Tibial nerve (tissue), 4 donors: ENCODE data around the gene QSOX2. TPM values are rescaled to one million over a fixed set of nuclear protein-coding genes. Genes with fewer than 3 reads are reported as not detected.

ENCODE experiments used
- DNase-seq, 2 donors: peaks; one replicate each; pipeline ENCODE4 v3.0.0-alpha.2; 2019; ENCODE audit warnings: low spot score in 2 of 2
- H3K27ac ChIP-seq, 4 donors: fragments of 200-600 bp; sonication (generic) in 3 of 4; one replicate each; pipeline ENCODE4 v1.5.1; 2017 to 2019; ENCODE audit warnings: mild to moderate bottlenecking in 1 of 4
- H3K27me3 ChIP-seq, 2 donors: fragments of 200-600 bp; sonication (generic) in 1 of 2; one replicate each; pipeline versions ENCODE4 v1.5.1 to v1.6.0; 2017 to 2019
- H3K36me3 ChIP-seq, 3 donors: fragments of 200-600 bp; sonication (generic); one replicate each; pipeline ENCODE4 v1.5.1; 2018 to 2019
- H3K4me1 ChIP-seq, 4 donors: fragments of 200-600 bp; sonication (generic) in 3 of 4; one replicate each; pipeline ENCODE4 v1.5.1; 2017 to 2019
- H3K4me3 ChIP-seq, 4 donors: fragments of 200-600 bp; sonication (generic) in 3 of 4; one replicate each; pipeline ENCODE4 v1.5.1; 2017 to 2019; ENCODE audit warnings: mild to moderate bottlenecking in 1 of 4, moderate library complexity in 1 of 4
- H3K9me3 ChIP-seq, 4 donors: fragments of 200-600 bp; sonication (generic) in 3 of 4; one replicate each; pipeline ENCODE4 v1.5.1; 2017 to 2019
- EP300 ChIP-seq, 2 donors: sonication (generic); formaldehyde crosslinking; IDR thresholded peaks; one replicate each; pipeline ENCODE4 v1.6.1; 2017; ENCODE audit warnings: antibody characterized with exemption in 2 of 2, mild to moderate bottlenecking in 1 of 2
- POLR2A ChIP-seq, 2 donors: fragments of 450-650 bp; IDR thresholded peaks; one replicate each; pipeline ENCODE4 v1.6.1; 2017; ENCODE audit warnings: antibody characterized with exemption in 2 of 2, mild to moderate bottlenecking in 2 of 2, moderate library complexity in 2 of 2
- WGBS, 2 donors: methylation state at CpG; one replicate each; pipeline ENCODE4 v1.1.5; 2018; 5-methylcytosine and 5-hydroxymethylcytosine counted together
- total RNA-seq, 4 donors: library from RNA; depleted of rRNA; stranded (reverse); fragments of >200 nt; gene quantifications; one replicate each; pipeline ENCODE4 v1.1.0, GENCODE V29; 2016
- TF ChIP-seq, protein P1 (sequence below), 5 experiments: fragments of 200-600 bp in 3 of 5; fragments of 450-650 bp in 2 of 5; sonication (generic) in 3 of 5; IDR thresholded peaks; one replicate each; pipeline ENCODE4 v1.5.1; 2016 to 2019; ENCODE audit warnings: antibody characterized with exemption in 5 of 5, mild to moderate bottlenecking in 3 of 5, moderate library complexity in 2 of 5

QSOX2 gene
- total RNA-seq, 4 donors from 2014 or later, result 10.2 to 16.8 (median 11.8) TPM

GRCh38 chr9:136209786-136210185, 35.8 kb downstream of the QSOX2 start:
- Histone ChIP-seq H3K4me1 (peaks cover 0 to 6% (median 0%) of the 10 kb centered on the region in 4 donors), H3K4me3 (no peak overlapping the region), H3K27ac (no peak overlapping the region), H3K9me3 (peaks cover 0 to 9% (median 0%) of the 10 kb centered on the region in 4 donors), H3K36me3 (peaks cover 0 to 89% (median 12%) of the 10 kb centered on the region in 3 donors), H3K27me3 (peaks cover 0 to 12% of the 10 kb centered on the region in 2 donors)
- no peak for DNase-seq
- 83 to 86% methylated on average over 15 to 17 of the region's 17 CpGs for WGBS, 2 donors
- TF ChIP-seq, protein P1, sequence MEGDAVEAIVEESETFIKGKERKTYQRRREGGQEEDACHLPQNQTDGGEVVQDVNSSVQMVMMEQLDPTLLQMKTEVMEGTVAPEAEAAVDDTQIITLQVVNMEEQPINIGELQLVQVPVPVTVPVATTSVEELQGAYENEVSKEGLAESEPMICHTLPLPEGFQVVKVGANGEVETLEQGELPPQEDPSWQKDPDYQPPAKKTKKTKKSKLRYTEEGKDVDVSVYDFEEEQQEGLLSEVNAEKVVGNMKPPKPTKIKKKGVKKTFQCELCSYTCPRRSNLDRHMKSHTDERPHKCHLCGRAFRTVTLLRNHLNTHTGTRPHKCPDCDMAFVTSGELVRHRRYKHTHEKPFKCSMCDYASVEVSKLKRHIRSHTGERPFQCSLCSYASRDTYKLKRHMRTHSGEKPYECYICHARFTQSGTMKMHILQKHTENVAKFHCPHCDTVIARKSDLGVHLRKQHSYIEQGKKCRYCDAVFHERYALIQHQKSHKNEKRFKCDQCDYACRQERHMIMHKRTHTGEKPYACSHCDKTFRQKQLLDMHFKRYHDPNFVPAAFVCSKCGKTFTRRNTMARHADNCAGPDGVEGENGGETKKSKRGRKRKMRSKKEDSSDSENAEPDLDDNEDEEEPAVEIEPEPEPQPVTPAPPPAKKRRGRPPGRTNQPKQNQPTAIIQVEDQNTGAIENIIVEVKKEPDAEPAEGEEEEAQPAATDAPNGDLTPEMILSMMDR (IDR thresholded peaks at IDR 0.05), result no peak
- TF ChIP-seq POLR2A (IDR thresholded peaks at IDR 0.05) (no peak), EP300 (IDR thresholded peaks at IDR 0.05) (no peak)

DNA sequence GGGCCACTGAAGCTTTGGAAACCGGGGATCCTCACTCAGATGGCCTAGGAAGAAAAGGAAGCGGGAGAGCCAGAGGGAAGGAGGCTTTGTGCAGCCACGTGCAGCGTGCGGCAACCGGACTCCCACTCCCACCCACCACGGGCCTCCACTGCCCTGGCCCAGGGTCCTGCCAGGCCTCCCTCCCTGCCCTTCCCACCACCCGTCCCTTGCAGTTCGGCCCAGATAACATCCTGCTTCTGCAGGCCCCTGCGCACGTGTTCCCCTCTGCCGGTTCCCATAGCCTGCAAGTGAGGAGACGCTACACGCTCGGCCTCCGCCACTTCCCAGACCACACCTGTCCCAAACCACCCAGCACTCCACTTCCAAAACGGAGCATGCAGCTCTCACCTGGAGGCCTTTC, 36.4 kb downstream of the QSOX2 start:
- H3K27me3 ChIP-seq, result peaks cover 0 to 17% of the 10 kb centered on the region in 2 donors
- H3K9me3 ChIP-seq, result peaks cover 0 to 8% (median 0%) of the 10 kb centered on the region in 4 donors
- 88 to 92% methylated on average over 17 of the region's 17 CpGs for WGBS, 2 donors
- DNase-seq, result no peak
- TF ChIP-seq, protein P1 (IDR thresholded peaks at IDR 0.05), result no peak
- TF ChIP-seq POLR2A (IDR thresholded peaks at IDR 0.05) (no peak), EP300 (IDR thresholded peaks at IDR 0.05) (no peak)
- H3K27ac ChIP-seq, result no peak overlapping the region
- no peak overlapping the region for H3K4me3 ChIP-seq
- H3K4me1 ChIP-seq, result peaks cover 0 to 10% (median 0%) of the 10 kb centered on the region in 4 donors
- peaks cover 0 to 83% (median 7%) of the 10 kb centered on the region in 3 donors for H3K36me3 ChIP-seq

DNA sequence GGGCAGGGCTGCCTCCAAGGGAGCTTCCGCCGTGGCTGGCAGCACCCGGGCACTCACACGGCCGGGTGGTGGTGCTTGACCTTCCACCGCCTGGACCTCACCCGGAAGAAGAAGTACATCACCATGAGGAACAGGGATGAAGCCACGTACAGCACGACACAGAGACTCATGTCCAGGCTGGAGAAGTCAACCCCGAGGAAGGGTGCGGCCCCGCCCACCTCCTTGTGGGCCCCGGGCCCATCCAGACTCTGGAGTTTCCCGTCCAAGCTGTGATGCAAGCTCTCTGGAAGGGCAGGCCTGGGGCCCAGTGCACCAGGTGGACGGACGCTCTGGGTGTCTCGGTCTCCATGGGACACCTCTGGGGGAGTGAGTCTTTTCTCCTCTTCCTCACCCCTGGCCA, 36.9 kb downstream of the QSOX2 start:
- 84 to 90% methylated on average over 13 to 14 of the region's 17 CpGs for WGBS, 2 donors
- peaks cover 0 to 77% (median 3%) of the 10 kb centered on the region in 3 donors for H3K36me3 ChIP-seq

DNA sequence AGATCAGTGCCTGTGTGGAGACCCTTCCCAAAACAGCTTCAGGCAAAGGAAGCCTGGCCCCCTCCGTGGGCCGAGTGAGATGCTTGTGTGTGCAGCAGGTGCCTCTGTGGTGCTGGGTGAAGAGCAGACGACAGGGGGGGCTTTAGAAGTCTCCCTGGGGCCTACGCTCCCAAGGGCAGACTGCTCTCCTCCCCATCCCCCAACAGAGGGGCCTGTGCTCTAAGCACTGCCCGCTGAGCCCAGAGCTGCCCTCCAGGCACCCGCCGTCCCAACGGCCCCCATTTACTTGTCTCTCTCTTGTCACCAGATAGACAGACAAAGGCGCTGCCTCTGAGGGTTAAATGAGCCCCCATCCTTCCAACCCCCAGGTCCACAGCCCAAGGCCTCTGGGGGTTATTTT, 38.0 kb downstream of the QSOX2 start:
- Histone ChIP-seq H3K27ac (no peak overlapping the region), H3K27me3 (peaks cover 0 to 31% of the 10 kb centered on the region in 2 donors), H3K9me3 (no peaks in the 10 kb centered on the region), H3K36me3 (peaks cover 0 to 67% (median 0%) of the 10 kb centered on the region in 3 donors), H3K4me3 (no peak overlapping the region), H3K4me1 (peaks cover 0 to 15% (median 0%) of the 10 kb centered on the region in 4 donors)
- TF ChIP-seq POLR2A (IDR thresholded peaks at IDR 0.05) (no peak), EP300 (IDR thresholded peaks at IDR 0.05) (no peak)
- TF ChIP-seq, protein P1 (IDR thresholded peaks at IDR 0.05), result no peak
- DNase-seq, result no peak
- WGBS, 2 donors, result 77 to 83% methylated on average over 9 of the region's 9 CpGs

More for the DNA sequence above, 36.9 kb downstream of the QSOX2 start:
- Histone ChIP-seq H3K27me3 (peaks cover 0 to 23% of the 10 kb centered on the region in 2 donors), H3K27ac (no peak overlapping the region), H3K4me1 (peaks cover 0 to 10% (median 0%) of the 10 kb centered on the region in 4 donors), H3K9me3 (peaks cover 0 to 3% (median 0%) of the 10 kb centered on the region in 4 donors), H3K4me3 (no peak overlapping the region)
- TF ChIP-seq EP300 (IDR thresholded peaks at IDR 0.05) (no peak), POLR2A (IDR thresholded peaks at IDR 0.05) (no peak)
- TF ChIP-seq, protein P1 (IDR thresholded peaks at IDR 0.05), result no peak
- no peak for DNase-seq

- Histone ChIP-seq H3K4me3 (no peak overlapping the region), H3K27ac (no peak overlapping the region), H3K9me3 (no peaks in the 10 kb centered on the region), H3K27me3 (peaks cover 0 to 40% of the 10 kb centered on the region in 2 donors), H3K4me1 (peaks cover 0 to 17% (median 0%) of the 10 kb centered on the region in 4 donors), H3K36me3 (peaks cover 0 to 58% (median 0%) of the 10 kb centered on the region in 3 donors)
- TF ChIP-seq POLR2A (IDR thresholded peaks at IDR 0.05) (no peak), EP300 (IDR thresholded peaks at IDR 0.05) (no peak)
- TF ChIP-seq, protein P1 (IDR thresholded peaks at IDR 0.05), result no peak
- DNase-seq, result no peak
- WGBS, 2 donors, result 76% methylated on average over 16 of the region's 16 CpGs
Observed at GRCh38 chr9:136206602-136207275, 38.9 kb downstream of the QSOX2 start.
